ENCODE measurements around the gene TFR2. TPM values are rescaled to one million over a fixed set of nuclear protein-coding genes. Genes with fewer than 3 reads are reported as not detected.

The TFR2 gene
- total RNA-seq, 1 experiment from 2014 or later, result not detected

DNA sequence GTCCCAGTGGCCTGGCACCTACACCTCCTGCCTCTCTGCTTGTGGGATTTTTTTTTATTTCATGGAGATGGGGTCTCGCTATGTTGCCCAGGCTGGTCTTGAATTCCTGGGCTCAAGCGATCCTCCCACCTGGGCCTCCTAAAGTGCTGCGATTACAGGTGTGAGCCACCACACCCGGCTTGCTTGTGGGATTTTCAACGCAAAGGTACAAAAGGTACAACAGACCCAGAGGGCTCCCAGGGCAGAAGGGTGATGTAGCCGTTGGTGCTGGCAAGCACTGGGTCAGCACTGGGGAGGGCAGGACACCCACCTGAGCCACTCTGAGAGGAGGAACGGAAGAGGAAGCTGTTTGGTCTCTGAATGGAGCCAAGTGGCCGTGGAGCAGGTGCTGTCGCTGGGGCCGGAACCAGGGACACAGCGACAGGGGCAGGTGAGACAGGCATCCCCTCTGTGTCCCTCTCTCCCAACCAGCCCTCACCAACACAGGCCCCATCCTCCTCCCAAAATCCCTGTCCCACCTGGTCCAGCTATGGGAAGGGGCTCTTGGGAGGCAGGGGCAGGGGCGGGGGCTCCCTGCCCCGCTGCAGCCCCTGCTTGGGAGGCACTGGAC lies 64.9 kb downstream of the TFR2 start:
- Histone ChIP-seq H3K36me3 (peaks cover 76% of the 10 kb centered on the region), H3K27ac (no peak overlapping the region), H3K4me1 (replicated peaks) (no peaks in the 10 kb centered on the region), H3K4me3 (no peak overlapping the region), H3K9me3 (replicated peaks) (no peaks in the 10 kb centered on the region), H3K27me3 (replicated peaks) (no peaks in the 10 kb centered on the region)
- no peak for DNase-seq (ENCODE audit: low read depth in 1 of 2, low spot score in 2 of 2)

DNA sequence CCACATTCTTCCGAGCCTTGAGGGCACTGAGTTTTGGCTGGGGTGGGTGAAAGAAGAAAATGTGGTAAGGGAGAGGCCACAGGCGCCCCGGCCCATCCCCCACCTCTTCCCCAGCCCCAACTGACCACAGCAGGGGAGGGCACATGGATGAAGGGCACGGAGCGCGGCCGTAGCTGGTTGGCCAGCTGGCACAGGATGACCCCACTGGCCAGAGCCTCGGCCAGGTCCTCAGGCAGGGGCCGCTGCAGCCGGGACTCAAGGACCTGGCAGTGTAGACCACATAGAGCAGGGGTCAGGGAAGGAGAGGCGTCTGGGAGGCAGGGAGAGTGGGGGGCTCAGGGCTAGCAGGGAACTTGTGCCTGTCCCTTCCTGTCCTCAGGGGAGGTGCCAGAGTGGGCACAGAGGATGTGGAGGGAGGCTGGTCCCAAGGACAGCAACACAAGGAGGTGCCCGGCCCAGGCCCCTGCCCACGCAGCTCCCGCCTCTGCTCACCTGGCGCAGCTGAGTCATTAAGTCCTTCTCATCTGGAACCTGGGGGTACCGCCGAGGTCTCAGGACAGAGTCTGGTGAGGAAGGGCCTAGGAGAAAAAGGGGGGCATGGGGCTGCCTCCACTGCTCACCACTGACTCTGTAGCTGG lies 65.5 kb downstream of the TFR2 start:
- H3K4me1 ChIP-seq (replicated peaks), result no peaks in the 10 kb centered on the region
- H3K27me3 ChIP-seq (replicated peaks), result no peaks in the 10 kb centered on the region; the same call in 1 of the 2 replicates
- H3K36me3 ChIP-seq, result peaks cover 70% of the 10 kb centered on the region
- H3K9me3 ChIP-seq (replicated peaks), result no peaks in the 10 kb centered on the region
- no peak for DNase-seq (ENCODE audit: low read depth in 1 of 2, low spot score in 2 of 2)
- H3K27ac ChIP-seq, result no peak overlapping the region
- no peak overlapping the region for H3K4me3 ChIP-seq

DNA sequence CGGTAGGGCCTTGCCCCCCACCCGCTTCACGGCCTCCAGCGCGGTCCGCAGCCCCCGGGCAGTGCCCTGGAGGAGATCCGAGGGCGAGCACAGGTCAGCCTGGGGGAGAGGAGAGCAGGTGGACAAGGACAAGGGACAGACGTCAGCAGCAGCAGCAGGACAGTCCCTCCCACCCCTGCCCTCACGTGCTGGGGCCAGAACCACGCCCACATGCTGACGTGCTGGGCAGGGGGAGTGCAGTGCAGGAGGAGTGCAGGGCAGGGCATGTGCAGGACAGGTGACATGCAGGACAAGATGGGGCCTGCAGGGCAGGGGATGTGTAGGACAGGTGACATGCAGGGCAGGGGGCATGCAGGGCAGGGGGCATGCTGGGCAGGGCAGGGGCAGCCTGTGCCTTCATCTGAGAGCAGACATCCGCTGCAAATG lies 66.1 kb downstream of the TFR2 start:
- H3K9me3 ChIP-seq (replicated peaks), result no peaks in the 10 kb centered on the region
- peaks cover 4% of the 10 kb centered on the region for H3K4me1 ChIP-seq (replicated peaks)
- no peak overlapping the region for H3K4me3 ChIP-seq
- DNase-seq (ENCODE audit: low read depth in 1 of 2, low spot score in 2 of 2), result no peak
- peaks cover 3% of the 10 kb centered on the region for H3K27me3 ChIP-seq (replicated peaks)
- peaks cover 63% of the 10 kb centered on the region for H3K36me3 ChIP-seq
- no peak overlapping the region for H3K27ac ChIP-seq

DNA sequence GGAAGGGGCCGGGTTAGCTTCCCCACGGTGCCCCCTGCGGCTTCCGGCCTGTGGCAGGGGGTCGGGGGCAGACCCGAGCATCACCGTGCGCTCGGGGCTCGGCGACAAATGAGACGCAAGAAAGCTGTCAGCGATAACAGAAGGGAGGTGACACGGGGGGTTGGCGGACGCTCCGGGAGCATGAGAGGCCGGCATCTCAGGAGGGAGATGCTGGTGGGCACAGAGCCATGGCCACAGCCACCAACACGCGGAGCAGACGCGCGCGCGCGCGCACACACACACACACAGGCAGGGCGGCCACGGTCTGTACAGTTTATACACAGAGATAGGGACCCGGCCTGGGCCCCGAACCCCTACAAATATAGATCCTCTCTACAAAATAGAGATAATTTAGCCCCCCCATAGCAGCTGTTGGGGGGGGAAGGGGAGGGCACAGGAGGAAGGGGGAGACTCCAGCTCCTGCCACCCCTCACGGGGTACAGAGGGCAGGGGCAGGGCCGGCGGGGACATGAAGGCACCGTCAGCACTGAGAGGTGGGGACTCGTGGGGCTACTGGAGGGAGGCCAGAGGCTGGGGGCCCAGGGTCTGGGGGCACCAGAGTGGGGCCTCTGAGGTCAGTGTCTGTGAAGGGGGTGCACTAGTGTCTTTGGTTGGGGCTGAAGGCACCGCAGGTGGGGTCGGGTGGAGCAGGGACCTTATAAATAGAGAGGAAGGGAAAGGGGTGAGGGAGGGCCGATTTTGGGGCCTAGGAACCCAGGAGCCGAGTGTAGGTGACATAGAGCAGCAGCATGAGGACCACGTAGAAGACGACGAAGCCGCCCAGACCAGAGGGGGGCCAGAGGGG lies 66.8 kb downstream of the TFR2 start:
- no peak for DNase-seq (ENCODE audit: low read depth in 1 of 2, low spot score in 2 of 2)
- Histone ChIP-seq H3K9me3 (replicated peaks) (0 out of 2 replicates have a peak, but pooled peaks cover 3% of the 10 kb centered on the region), H3K27ac (no peak overlapping the region), H3K27me3 (replicated peaks) (peaks cover 10% of the 10 kb centered on the region), H3K4me1 (replicated peaks) (peaks cover 10% of the 10 kb centered on the region), H3K4me3 (no peak overlapping the region), H3K36me3 (peaks cover 57% of the 10 kb centered on the region)

DNA sequence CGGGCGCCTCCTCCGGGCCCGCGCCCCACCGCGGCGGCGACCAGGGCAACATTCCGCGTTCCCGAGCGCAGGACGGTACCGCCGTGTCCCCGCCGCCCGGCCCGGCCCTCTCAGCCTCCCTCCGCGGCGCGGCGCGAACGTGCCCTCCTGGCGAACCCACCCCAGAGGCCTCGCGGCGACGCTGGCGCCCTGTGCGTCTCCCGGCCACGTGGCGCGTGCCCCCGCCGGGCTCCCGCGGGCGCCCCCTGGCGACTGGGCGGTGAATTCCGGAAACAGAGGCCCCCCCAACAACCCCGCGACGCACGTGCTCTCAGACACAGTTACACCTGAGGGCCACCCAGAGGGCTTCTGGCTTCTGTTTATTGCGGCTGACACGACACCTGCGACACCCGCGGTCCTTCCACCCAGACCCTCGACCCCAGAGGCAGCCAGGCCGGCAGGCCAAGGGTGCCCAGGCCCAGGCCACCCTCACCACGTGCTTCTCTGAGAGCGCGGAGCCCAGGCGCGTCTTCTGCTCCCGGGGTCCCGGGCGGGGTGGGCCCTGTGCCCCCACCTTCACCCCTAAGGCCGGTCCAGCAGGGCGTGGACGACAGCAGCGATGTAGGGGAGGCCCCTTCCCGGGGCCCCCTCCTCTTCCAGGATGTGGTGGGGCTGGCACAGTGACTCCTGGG lies 67.5 kb downstream of the TFR2 start, which contains the start of gene SAP25:
Gene SAP25 (minus strand): TSS at position 210 of the 671 bp plus-strand sequence. CDS start 158 bp downstream, at position 52.
- Histone ChIP-seq H3K27ac (no peak within 1 kb of the TSS), H3K9me3 (replicated peaks) (0 out of 2 replicates have a peak, but pooled peaks cover 3% of the 10 kb centered on the region), H3K4me3 (no peak within 1 kb of the TSS), H3K4me1 (replicated peaks) (peaks cover 13% of the 10 kb centered on the region), H3K36me3 (peaks cover 49% of the 10 kb centered on the region), H3K27me3 (replicated peaks) (peaks cover 17% of the 10 kb centered on the region)
- no peak for DNase-seq (ENCODE audit: low read depth in 1 of 2, low spot score in 2 of 2)

DNA sequence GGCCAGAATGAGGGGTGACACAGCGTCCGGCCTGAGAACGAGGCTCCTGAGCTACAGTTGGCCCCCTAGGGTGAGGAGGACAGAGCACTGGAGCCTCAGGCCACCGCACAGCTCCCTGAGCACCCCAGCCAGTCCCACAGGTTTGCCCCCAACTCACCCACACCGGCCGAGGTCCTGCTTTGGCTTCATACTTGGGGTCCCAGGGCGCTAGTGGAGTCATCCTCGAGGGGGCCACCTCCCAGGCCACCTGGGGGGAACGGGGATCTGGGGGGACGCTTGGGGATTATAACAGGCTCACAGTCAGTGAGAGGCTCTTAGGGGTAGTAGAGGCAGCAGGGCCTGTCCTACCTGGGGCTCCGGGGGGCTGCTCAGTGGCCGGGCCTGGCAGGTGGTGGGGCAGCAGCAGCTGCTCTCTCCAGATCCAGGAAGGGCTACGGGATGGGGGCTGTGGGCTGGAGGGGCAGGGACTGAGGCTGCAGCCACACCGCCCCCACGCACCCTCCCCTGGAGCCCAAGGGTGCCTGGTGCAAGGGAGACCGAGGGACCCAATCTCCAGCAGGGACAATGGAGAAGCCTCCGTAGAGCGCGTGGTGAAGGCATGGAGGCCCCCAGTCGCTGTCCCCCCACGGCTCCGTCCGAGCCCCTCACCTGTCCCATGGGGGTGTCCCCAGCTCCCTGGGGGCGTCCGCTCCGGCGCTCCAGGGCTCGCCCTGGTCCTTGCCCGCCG lies 68.2 kb downstream of the TFR2 start:
- Histone ChIP-seq H3K9me3 (replicated peaks) (0 out of 2 replicates have a peak, but pooled peaks cover 3% of the 10 kb centered on the region), H3K36me3 (peaks cover 42% of the 10 kb centered on the region), H3K27ac (no peak overlapping the region), H3K27me3 (replicated peaks) (peaks cover 17% of the 10 kb centered on the region), H3K4me1 (replicated peaks) (peaks cover 13% of the 10 kb centered on the region), H3K4me3 (no peak overlapping the region)
- no peak for DNase-seq (ENCODE audit: low read depth in 1 of 2, low spot score in 2 of 2)

DNA sequence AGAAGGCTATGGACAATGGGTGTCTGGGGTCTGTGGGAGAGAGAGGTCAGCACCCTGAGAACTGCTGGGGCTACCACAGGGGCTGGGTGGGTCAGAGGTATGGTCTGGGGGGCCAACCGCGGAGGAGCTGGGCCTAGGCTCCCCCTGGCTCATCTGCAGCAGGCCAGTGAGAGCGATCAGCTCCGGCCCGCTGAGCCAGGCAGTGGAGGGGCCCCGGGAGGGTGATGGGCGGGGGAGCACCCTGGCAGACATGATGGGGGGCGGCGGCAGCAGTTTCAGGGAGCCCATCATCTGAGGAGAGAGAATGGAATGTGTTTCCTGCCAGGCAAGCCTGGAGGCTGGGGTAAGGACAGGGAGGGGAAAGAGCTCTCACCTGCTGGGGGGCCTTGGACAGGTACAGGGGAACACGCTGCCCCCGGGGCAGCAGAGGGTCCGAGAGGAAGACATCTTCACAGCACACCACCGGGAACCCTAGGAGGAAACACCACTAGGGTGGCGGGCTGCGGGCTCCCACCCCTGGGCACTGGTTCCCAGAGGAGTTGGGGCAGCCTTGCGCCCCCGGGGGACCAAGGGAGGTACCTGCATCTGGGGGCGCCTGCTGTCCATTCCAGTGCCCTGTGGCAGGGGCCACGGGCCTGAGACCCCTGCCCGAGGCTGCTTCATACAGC lies 68.9 kb downstream of the TFR2 start:
- Histone ChIP-seq H3K4me1 (replicated peaks) (peaks cover 13% of the 10 kb centered on the region), H3K27me3 (replicated peaks) (peaks cover 17% of the 10 kb centered on the region), H3K36me3 (peaks cover 35% of the 10 kb centered on the region), H3K27ac (no peak overlapping the region), H3K9me3 (replicated peaks) (0 out of 2 replicates have a peak, but pooled peaks cover 3% of the 10 kb centered on the region), H3K4me3 (no peak overlapping the region)
- DNase-seq (ENCODE audit: low read depth in 1 of 2, low spot score in 2 of 2), result no peak

DNA sequence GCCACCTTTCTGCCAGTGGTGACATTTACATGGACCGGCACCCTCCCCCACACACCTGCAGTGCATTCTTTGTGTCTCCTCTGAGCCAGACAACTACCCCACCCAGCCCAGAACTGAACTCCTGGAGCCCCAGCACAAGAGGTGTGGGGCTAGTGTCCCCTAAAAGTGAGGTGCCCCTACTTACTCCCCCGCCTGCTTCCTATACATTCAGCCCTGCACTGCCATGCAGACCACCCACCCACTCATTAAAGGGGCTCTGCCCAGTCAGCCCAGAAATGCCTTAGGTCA lies 69.6 kb downstream of the TFR2 start:
- H3K27ac ChIP-seq, result no peak overlapping the region
- no peak overlapping the region for H3K4me3 ChIP-seq
- 0 out of 2 replicates have a peak, but pooled peaks cover 3% of the 10 kb centered on the region for H3K9me3 ChIP-seq (replicated peaks)
- H3K36me3 ChIP-seq, result peaks cover 29% of the 10 kb centered on the region
- peaks cover 13% of the 10 kb centered on the region for H3K4me1 ChIP-seq (replicated peaks)
- peaks cover 17% of the 10 kb centered on the region for H3K27me3 ChIP-seq (replicated peaks)
- DNase-seq (ENCODE audit: low read depth in 1 of 2, low spot score in 2 of 2), result no peak

DNA sequence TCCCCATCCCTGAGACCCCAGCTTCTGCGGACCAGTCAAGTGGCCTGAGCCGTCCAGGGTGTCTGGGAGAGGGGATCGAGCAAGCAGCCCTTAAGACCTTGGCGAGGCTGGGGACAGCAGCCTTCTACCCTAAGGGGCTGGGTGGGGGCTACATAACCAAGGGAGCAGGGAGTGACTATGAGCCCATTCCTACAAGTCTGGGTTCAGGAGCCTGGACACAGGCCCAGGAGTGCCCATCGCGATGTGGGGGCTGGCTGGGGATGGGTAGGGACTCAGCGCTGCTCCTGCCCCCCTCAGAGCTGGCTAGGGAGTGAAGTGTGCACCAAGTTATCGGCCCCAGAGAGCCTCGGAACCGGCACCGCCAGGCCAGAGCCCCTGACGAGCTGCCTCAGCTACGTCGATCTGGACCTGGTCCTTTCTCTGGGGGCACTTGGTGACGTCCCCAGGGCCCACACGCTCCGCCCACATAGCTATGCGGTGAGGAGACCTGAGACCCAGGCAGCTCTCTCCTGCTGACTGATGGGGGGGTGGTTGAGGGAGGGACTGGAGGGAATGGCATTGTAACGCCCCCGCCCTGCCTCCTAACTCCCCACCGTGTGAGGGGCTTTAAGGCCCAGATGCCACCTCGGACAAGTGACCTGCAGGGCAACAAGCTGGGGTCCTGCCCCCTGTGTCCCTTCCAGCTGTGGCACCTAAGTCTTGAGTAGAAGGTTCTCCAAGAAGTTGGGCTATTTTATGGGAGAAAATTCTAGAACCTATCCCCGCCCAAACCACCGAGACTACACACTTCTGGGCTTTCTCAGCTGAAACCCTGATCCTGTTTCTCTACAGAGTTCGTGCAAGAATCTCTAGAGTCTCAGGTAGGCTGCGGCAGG lies 70.2 kb downstream of the TFR2 start:
- Histone ChIP-seq H3K27me3 (replicated peaks) (peaks cover 17% of the 10 kb centered on the region), H3K36me3 (peaks cover 23% of the 10 kb centered on the region), H3K4me3 (no peak overlapping the region), H3K4me1 (replicated peaks) (peaks cover 13% of the 10 kb centered on the region), H3K9me3 (replicated peaks) (0 out of 2 replicates have a peak, but pooled peaks cover 3% of the 10 kb centered on the region), H3K27ac (no peak overlapping the region)
- DNase-seq (ENCODE audit: low read depth in 1 of 2, low spot score in 2 of 2), result no peak

Measured in SJSA1 (cell line).